HG03060 (cell line): ENCODE data around the gene GRHPR.
"Not testable (repeated sequence)": the region's sequence is repeated elsewhere in the genome, so short reads cannot be mapped to it uniquely, and the experiment has no call there.

Experiments used
- ATAC-seq: cut with Tn5 transposase; IDR thresholded peaks from one replicate; pipeline ENCODE4 v1.9.1; 2021; ENCODE audit warnings: low read depth, moderate number of reproducible peaks; ENCODE audit not compliant: unreplicated experiment

GRHPR gene

GRCh38 chr9:37420271-37421215 is 2.0 kb upstream of the GRHPR start:
- ATAC-seq = no peak

- no peak for ATAC-seq
Measured at GRCh38 chr9:37421914-37422288, 595 bp upstream of the GRHPR start.

GRCh38 chr9:37423508-37423907 is 1.0 kb downstream of the GRHPR start:
- ATAC-seq = no peak

GRCh38 chr9:37424204-37424685 is 1.7 kb downstream of the GRHPR start:
- no peak for ATAC-seq

- no peak for ATAC-seq
Measured at GRCh38 chr9:37424686-37425297, 2.3 kb downstream of the GRHPR start.

- ATAC-seq = no peak
Measured at GRCh38 chr9:37425298-37425752, 2.8 kb downstream of the GRHPR start.

GRCh38 chr9:37426431-37426830 is 3.9 kb downstream of the GRHPR start:
- ATAC-seq = not testable (repeated sequence)

- no peak for ATAC-seq
Measured at GRCh38 chr9:37426846-37427245, 4.3 kb downstream of the GRHPR start.

- ATAC-seq = no peak
Measured at GRCh38 chr9:37428345-37428744, 5.8 kb downstream of the GRHPR start.

- ATAC-seq = no peak
Measured at GRCh38 chr9:37429441-37430285, 7.2 kb downstream of the GRHPR start.

- ATAC-seq = no peak
Measured at GRCh38 chr9:37430841-37431597, 8.5 kb downstream of the GRHPR start.

GRCh38 chr9:37432020-37432419 is 9.5 kb downstream of the GRHPR start:
- no peak for ATAC-seq

- no peak for ATAC-seq
Measured at GRCh38 chr9:37433867-37434371, 11.4 kb downstream of the GRHPR start.

- ATAC-seq = no peak
Measured at GRCh38 chr9:37436540-37436939, 14.0 kb downstream of the GRHPR start.

GRCh38 chr9:37437010-37437409 is 14.5 kb downstream of the GRHPR start:
- ATAC-seq = no peak

GRCh38 chr9:37437621-37438020 is 15.1 kb downstream of the GRHPR start:
- no peak for ATAC-seq

- ATAC-seq = no peak
Measured at GRCh38 chr9:37438359-37438758, 15.9 kb downstream of the GRHPR start.

- ATAC-seq = no peak
Measured at GRCh38 chr9:37441776-37442370, 19.4 kb downstream of the GRHPR start.

GRCh38 chr9:37442556-37442955 is 20.1 kb downstream of the GRHPR start:
- no peak for ATAC-seq
